ENCODE measurements around the gene KIF2C. TPM values are rescaled to one million over a fixed set of nuclear protein-coding genes. Genes with fewer than 3 reads are reported as not detected.
A peak's percentile ranks its signal among the peaks of the same experiment; 100 is the strongest.

Gene KIF2C
- total and polyA plus RNA-seq, 9 of the 15 experiments (the other 6 are each of a cell fraction or from before 2014, with no cell fraction given), result 84.9 to 226 (median 169) TPM

- peak; percentile 97 for TF ChIP-seq CHD1 (IDR thresholded peaks at IDR 0.05; ENCODE audit: low read length)
- TF ChIP-seq, protein P1, sequence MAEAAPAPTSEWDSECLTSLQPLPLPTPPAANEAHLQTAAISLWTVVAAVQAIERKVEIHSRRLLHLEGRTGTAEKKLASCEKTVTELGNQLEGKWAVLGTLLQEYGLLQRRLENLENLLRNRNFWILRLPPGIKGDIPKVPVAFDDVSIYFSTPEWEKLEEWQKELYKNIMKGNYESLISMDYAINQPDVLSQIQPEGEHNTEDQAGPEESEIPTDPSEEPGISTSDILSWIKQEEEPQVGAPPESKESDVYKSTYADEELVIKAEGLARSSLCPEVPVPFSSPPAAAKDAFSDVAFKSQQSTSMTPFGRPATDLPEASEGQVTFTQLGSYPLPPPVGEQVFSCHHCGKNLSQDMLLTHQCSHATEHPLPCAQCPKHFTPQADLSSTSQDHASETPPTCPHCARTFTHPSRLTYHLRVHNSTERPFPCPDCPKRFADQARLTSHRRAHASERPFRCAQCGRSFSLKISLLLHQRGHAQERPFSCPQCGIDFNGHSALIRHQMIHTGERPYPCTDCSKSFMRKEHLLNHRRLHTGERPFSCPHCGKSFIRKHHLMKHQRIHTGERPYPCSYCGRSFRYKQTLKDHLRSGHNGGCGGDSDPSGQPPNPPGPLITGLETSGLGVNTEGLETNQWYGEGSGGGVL (CRISPR knock-in tag; IDR thresholded peaks at IDR 0.05), result no peak
- no peak for TF ChIP-seq FOXP1 (CRISPR knock-in tag; IDR thresholded peaks at IDR 0.05)
- TF ChIP-seq, protein P2, sequence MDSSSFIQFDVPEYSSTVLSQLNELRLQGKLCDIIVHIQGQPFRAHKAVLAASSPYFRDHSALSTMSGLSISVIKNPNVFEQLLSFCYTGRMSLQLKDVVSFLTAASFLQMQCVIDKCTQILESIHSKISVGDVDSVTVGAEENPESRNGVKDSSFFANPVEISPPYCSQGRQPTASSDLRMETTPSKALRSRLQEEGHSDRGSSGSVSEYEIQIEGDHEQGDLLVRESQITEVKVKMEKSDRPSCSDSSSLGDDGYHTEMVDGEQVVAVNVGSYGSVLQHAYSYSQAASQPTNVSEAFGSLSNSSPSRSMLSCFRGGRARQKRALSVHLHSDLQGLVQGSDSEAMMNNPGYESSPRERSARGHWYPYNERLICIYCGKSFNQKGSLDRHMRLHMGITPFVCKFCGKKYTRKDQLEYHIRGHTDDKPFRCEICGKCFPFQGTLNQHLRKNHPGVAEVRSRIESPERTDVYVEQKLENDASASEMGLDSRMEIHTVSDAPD (CRISPR knock-in tag; IDR thresholded peaks at IDR 0.05), result no peak
- no peak for TF ChIP-seq ZNF232 (CRISPR knock-in tag; IDR thresholded peaks at IDR 0.05)
- no peak for TF ChIP-seq BRF2 (IDR thresholded peaks at IDR 0.05; ENCODE audit: borderline replicate concordance, insufficient read depth, insufficient read length)
- TF ChIP-seq KAT2B (IDR thresholded peaks at IDR 0.05; ENCODE audit: low read depth, low read length), result no peak
- TF ChIP-seq FOXP4 (CRISPR knock-in tag; IDR thresholded peaks at IDR 0.05; ENCODE audit: borderline replicate concordance), result no peak
- peak; percentile 94; the same call in 1 of the 2 replicates for TF ChIP-seq NR1H2 (CRISPR knock-in tag; IDR thresholded peaks at IDR 0.05)
- no peak for TF ChIP-seq ZNF3 (CRISPR knock-in tag; IDR thresholded peaks at IDR 0.05)
- TF ChIP-seq FOXM1 (IDR thresholded peaks at IDR 0.05; ENCODE audit: low read depth), result no peak
- peak; percentile 0 for TF ChIP-seq FOXM1 (CRISPR knock-in tag; IDR thresholded peaks at IDR 0.05; ENCODE audit: low read depth)
- TF ChIP-seq NKRF (IDR thresholded peaks at IDR 0.05; ENCODE audit: borderline replicate concordance), result peak; percentile 71
- no peak for TF ChIP-seq DNMT1 (IDR thresholded peaks at IDR 0.05)
- TF ChIP-seq, protein P3, sequence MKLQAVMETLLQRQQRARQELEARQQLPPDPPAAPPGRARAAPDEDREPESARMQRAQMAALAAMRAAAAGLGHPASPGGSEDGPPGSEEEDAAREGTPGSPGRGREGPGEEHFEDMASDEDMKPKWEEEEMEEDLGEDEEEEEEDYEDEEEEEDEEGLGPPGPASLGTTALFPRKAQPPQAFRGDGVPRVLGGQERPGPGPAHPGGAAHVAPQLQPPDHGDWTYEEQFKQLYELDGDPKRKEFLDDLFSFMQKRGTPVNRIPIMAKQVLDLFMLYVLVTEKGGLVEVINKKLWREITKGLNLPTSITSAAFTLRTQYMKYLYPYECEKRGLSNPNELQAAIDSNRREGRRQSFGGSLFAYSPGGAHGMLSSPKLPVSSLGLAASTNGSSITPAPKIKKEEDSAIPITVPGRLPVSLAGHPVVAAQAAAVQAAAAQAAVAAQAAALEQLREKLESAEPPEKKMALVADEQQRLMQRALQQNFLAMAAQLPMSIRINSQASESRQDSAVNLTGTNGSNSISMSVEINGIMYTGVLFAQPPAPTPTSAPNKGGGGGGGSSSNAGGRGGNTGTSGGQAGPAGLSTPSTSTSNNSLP (IDR thresholded peaks at IDR 0.05; ENCODE audit: borderline replicate concordance, low read depth, low read length), result no peak
- no peak for TF ChIP-seq SRSF7 (optimal IDR thresholded peaks at IDR 0.05; ENCODE audit: low read depth, low read length)
- TF ChIP-seq MCM7 (IDR thresholded peaks at IDR 0.05), result no peak
These were observed 36.5 kb downstream of the KIF2C start (continued) for GRCh38 chr1:44775930-44776729.

Data from K562 (cell line).